ENCODE data around the gene SH2D3A.

DNA sequence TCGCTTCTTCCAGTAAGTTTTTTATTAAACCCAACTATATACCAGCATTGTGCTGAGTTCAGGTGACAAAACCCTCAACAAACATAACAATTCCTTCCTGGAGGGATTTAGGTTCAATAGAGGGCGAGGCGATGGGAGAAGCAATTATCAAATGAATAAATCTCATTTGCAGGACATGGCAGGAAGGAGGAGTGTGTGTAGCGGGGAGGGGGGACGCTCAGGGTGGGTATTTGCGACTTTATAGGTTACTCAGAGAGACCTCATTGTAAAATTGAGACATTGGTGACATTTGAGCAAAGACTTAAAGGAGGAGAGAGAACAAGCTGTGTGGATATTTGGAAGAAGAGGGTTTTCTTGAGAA, 50.6 kb downstream of the SH2D3A start:
- TF ChIP-seq, protein P1, sequence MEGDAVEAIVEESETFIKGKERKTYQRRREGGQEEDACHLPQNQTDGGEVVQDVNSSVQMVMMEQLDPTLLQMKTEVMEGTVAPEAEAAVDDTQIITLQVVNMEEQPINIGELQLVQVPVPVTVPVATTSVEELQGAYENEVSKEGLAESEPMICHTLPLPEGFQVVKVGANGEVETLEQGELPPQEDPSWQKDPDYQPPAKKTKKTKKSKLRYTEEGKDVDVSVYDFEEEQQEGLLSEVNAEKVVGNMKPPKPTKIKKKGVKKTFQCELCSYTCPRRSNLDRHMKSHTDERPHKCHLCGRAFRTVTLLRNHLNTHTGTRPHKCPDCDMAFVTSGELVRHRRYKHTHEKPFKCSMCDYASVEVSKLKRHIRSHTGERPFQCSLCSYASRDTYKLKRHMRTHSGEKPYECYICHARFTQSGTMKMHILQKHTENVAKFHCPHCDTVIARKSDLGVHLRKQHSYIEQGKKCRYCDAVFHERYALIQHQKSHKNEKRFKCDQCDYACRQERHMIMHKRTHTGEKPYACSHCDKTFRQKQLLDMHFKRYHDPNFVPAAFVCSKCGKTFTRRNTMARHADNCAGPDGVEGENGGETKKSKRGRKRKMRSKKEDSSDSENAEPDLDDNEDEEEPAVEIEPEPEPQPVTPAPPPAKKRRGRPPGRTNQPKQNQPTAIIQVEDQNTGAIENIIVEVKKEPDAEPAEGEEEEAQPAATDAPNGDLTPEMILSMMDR (IDR thresholded peaks at IDR 0.05; ENCODE audit: low read length) = no peak
- no peak for TF ChIP-seq EZH2 (IDR thresholded peaks at IDR 0.05; ENCODE audit: borderline replicate concordance, low read length)
